Stimulated activated CD4-positive, alpha-beta T cell treated with anti-CD3 and anti-CD28 coated beads, Interleukin-4, amount 100 ng/mL, for 4 hours (primary cell): Measurements from ENCODE around the gene ZNRF2.

Experiments used
- DNase-seq, 2 experiments: peaks; one replicate each; pipeline ENCODE4 v3.0.0-alpha.2; 2020

The ZNRF2 gene

GRCh38 chr7:30322271-30323005 is 38.0 kb downstream of the ZNRF2 start:
- no peak for DNase-seq

GRCh38 chr7:30323006-30323355 is 38.6 kb downstream of the ZNRF2 start:
- no peak for DNase-seq

GRCh38 chr7:30327813-30328212 is 43.4 kb downstream of the ZNRF2 start:
- no peak for DNase-seq

- DNase-seq, result no peak
Measured at GRCh38 chr7:30328381-30328780, 44.0 kb downstream of the ZNRF2 start.

- DNase-seq, result no peak
Measured at GRCh38 chr7:30329716-30330115, 45.3 kb downstream of the ZNRF2 start.

GRCh38 chr7:30330134-30331111 is 46.0 kb downstream of the ZNRF2 start:
- peak in 1 of 2 experiments; percentile 5 for DNase-seq

GRCh38 chr7:30331338-30331737 is 46.9 kb downstream of the ZNRF2 start:
- DNase-seq, result no peak

- no peak for DNase-seq
Measured at GRCh38 chr7:30332549-30332948, 48.2 kb downstream of the ZNRF2 start.

GRCh38 chr7:30335763-30336487 is 51.5 kb downstream of the ZNRF2 start:
- DNase-seq, result no peak

GRCh38 chr7:30344513-30344912 is 60.1 kb downstream of the ZNRF2 start:
- no peak for DNase-seq

- DNase-seq, result no peak
Measured at GRCh38 chr7:30347226-30348082, 63.1 kb downstream of the ZNRF2 start.

GRCh38 chr7:30348083-30348560 is 63.7 kb downstream of the ZNRF2 start:
- peak in 1 of 2 experiments; percentile 60 for DNase-seq

GRCh38 chr7:30349170-30349569 is 64.8 kb downstream of the ZNRF2 start:
- no peak for DNase-seq

GRCh38 chr7:30349816-30350215 is 65.4 kb downstream of the ZNRF2 start:
- no peak for DNase-seq

GRCh38 chr7:30351286-30351685 is 66.9 kb downstream of the ZNRF2 start:
- no peak for DNase-seq

- DNase-seq, result no peak
Measured at GRCh38 chr7:30351724-30352123, 67.3 kb downstream of the ZNRF2 start.

GRCh38 chr7:30352169-30352568 is 67.8 kb downstream of the ZNRF2 start:
- no peak for DNase-seq

GRCh38 chr7:30353532-30353931 is 69.1 kb downstream of the ZNRF2 start:
- no peak for DNase-seq

GRCh38 chr7:30353932-30354607 is 69.7 kb downstream of the ZNRF2 start:
- no peak for DNase-seq

- no peak for DNase-seq
Measured at GRCh38 chr7:30354791-30355190, 70.4 kb downstream of the ZNRF2 start.

GRCh38 chr7:30359957-30360356 is 75.6 kb downstream of the ZNRF2 start:
- DNase-seq, result no peak
